HG03095 (cell line): ENCODE data around the gene ATP11B.

Experiments
- ATAC-seq: cut with Tn5 transposase; IDR thresholded peaks from one replicate; pipeline ENCODE4 v1.9.1; 2021; ENCODE audit warnings: moderate library complexity; ENCODE audit not compliant: unreplicated experiment

ATP11B gene

GRCh38 chr3:182908471-182908870 is 115.2 kb downstream of the ATP11B start:
- ATAC-seq, result no peak

DNA sequence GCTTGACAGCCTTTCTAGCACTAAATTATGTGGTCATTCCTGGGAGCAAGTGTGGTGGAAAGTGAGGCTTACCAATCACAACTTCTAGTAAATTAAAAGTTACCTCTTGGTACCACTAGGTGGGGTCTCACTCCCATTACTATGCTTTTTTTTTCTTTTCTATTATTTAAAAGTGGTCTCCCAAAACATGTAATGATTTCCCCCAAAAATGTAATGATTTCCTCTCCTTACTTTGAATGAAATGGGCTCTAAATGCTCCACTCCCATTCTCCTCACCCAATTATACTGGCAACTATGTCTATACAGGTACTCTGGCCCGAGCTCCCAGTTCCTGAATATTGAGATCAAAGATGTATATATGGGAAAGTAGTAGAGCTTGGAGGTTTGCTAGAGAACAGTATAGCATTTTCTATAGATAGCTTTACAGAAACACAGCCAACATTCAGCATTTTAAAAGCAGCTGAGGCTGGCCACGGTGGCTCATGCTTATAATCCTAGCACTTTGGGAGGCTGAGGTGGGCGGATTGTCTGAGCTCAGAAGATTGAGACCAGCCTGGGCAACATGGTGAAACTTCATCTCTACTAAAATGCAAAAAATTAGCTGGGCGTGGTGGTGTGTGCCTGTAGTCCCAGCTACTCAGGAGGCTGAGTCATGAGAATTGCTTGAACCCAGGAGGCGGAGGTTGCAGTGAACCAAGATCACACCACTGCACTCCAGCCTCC is 116.2 kb downstream of the ATP11B start:
- ATAC-seq, result no peak

DNA sequence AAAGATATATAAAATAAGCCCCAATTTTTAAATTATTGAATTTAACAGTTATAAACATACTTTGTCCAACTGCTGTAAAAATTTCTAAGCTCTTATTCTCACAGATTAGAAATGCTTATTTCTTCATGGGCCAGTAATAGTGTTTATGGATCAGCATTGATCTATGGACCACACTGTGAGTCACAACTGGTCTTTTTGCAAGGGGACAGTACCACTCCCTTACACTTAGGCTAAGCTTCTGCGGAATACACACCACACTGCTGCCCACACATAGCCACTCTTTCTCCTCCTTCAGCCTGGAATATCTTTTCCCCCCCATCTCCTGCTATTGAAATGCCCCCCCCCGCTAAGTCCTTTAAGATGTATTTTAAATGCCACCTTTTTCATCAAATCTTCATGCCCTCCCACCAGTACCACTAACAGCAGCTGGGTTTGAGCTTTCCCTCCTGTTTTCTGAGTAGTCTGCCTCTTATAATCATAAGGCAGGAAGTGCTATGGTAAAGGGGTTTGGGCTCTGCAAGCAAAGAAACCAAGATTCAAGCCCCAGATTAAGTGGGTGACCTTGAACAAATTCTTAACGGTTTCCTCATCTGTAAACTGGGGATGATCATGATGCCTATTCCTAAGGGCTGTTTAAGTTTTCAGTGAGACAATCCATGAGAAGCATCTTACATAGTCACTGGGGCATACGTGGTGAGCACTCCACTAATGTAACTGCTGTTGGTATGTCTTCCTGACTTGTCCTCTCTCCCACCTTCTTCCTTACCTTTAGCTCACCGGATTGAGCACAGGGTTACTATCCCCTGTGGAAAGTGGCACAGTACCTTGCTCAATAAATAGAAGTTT is 117.9 kb downstream of the ATP11B start:
- no peak for ATAC-seq

- no peak for ATAC-seq
Measured at GRCh38 chr3:182911782-182912111, 118.4 kb downstream of the ATP11B start.

- ATAC-seq, result no peak
Measured at GRCh38 chr3:182912474-182912873, 119.2 kb downstream of the ATP11B start.

GRCh38 chr3:182913889-182914288 is 120.6 kb downstream of the ATP11B start:
- ATAC-seq, result peak; percentile 92

DNA sequence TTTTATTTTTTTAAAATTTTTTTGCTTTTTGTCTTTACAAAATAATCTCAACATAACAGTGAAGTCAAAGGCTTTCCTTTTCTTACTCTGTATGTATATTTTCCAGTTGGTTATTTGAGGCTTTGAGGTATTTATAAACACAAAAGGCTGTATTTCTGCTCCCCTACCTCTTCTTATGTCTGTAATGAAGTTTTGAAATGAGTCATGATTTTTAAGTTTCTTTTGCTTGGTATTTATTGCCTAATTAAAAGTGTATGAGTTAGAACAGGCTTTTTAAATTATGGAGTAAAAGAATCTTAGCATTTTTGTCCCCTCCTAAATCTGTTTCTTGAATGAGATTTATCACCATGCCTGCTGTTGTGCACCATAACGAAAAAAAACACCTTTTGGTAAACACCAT is 121.0 kb downstream of the ATP11B start:
- peak; percentile 46 for ATAC-seq

DNA sequence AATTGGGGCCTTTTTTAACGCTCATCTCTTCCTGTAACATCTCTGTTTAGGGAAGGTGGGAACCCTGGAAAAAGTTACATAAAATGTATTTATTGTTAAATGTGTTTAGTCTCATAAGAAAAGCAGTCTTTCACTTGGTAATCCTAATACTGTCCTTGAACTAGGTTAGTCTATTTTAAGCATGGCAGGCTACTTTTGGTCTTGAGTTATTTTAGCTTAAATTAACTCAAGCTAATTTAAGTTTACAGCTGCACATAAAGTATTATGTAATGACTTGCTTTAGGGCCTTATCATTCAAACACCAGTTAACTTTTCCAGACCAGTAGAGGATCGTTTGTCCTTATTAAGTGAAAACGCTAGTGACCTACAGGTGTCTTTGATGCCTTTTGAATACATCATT is 123.8 kb downstream of the ATP11B start:
- ATAC-seq, result no peak

DNA sequence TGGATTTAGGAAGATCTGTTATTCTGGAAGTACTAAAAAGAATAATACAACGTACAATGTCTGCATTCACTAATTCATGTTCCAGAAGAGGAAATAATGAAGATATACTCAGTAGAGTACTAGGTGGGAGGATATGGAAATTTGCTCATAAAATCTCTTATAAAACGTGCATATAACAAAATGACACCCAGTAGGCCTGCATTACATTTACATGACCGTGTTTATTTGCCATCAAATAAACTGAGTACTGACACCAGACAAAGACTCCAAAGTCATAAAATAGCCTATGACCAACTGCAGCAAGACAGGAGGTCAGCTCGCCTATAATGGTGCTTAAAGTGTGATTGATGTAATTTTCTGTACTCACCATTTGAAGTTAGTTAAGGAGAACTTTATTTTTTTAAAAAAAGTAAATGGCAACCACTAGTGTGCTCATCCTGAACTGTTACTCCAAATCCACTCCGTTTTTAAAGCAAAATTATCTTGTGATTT is 126.6 kb downstream of the ATP11B start:
- no peak for ATAC-seq

GRCh38 chr3:182920515-182921084 is 127.3 kb downstream of the ATP11B start:
- no peak for ATAC-seq

- ATAC-seq, result no peak
Measured at GRCh38 chr3:182921665-182922355, 128.5 kb downstream of the ATP11B start.

GRCh38 chr3:182925330-182925943 is 132.1 kb downstream of the ATP11B start:
- peak; percentile 93 for ATAC-seq

DNA sequence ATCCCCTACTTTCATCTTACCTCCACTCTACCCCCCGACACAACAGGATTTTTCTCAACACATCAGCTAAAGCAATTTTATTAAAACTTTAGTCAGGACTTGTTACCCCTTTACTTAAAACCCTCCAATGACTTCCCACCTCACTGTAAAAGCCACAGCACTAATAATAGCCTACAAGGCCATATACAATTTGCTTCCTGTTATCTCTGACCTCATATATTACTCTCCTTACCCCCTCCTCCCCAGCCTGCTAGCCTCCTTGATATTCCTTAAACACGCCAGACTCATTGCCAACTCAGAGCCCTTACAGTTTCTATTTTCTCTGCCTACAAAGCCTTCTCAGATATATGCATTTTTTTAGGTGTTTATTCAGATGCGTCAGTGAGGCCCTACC is 132.6 kb downstream of the ATP11B start:
- peak; percentile 15 for ATAC-seq

- ATAC-seq, result no peak
Measured at GRCh38 chr3:182935803-182936202, 142.5 kb downstream of the ATP11B start.

GRCh38 chr3:182936239-182936917 is 143.1 kb downstream of the ATP11B start:
- no peak for ATAC-seq

GRCh38 chr3:182936918-182937285 is 143.6 kb downstream of the ATP11B start:
- no peak for ATAC-seq

DNA sequence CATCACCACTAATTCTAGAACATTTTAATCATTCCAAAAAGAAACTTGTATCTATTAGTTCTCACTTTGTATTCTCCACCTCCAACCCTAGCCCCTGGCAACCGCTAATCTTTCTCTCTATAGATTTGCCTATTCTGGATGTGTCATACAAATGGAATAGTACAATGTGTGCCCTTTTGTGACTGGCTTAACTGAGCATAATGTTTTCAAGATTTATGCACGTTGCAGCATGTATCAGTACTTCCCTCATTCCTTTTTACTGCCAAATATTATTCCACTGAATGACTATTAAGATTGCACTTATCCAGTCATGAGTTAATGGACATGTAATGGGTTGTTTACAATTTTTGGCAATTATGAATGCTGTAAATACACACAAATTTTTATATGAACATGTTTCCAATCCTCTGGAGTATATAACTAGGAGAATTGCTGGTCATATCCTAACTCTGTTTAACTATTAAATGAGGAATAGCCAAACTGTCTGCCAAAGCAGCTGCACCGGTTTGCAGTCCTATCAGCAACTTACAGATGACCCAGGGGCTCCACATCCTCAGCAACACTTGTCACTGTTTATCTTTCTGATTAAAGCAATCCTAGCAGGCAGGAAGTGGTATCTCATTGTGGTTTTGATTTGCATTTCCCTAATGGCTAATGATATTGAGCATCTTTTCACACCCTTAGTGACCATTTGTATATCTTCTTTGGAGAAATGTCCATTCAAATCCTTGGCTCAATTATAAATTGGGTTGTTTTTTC is 144.2 kb downstream of the ATP11B start:
- ATAC-seq, result peak; percentile 77

DNA sequence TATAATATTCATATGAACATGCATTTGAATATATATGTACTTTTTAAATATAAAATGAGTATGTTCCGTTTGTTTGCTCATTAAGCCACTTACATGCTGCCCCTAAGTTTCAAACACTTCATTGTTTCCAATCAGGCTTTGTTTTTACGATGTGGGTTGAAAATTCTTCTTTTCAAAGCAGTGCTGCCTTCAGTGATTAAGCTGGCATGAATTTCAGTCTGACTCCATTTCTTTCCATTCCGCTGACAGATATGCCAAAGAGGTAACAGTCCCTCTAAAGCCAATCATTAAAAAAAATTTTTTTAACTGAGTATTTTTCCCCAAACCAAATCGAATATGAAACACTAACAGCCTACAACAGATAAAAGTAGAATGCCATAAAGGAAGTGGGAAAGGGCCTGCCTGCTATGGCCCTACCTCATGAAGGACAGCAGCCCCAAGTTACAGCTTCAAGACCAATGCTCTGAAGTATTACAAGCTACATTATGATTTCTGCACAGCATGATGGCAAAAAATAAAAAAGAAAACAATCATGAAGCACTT is 147.0 kb downstream of the ATP11B start:
- ATAC-seq, result no peak

DNA sequence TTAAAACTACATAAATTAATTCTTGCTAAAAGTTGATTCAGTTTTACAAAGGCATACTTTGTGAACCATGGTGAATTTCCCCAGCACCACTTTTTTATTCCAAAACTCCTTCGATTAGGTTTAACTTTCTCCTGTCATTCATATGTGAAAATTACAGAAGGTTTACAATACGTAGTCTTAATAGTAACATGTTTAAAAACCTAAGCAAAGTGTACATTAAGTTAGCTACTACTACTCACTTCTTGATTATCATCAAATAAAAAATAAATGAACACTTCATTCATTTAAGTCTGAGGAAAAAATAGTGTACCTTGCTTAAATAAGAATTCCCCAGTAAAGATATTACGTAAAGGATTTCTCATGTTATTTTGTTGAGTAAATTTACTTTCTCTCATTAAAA is 148.4 kb downstream of the ATP11B start:
- ATAC-seq, result no peak
